HTR-8/SVneo (cell line): Measurements from ENCODE around the gene RUNX1.
"Not testable (repeated sequence)": the region's sequence is repeated elsewhere in the genome, so short reads cannot be mapped to it uniquely, and the experiment has no call there.

Source experiments
- DNase-seq: peaks from one replicate; pipeline ENCODE4 v3.0.0; 2011; ENCODE audit warnings: low spot score, mixed read lengths; ENCODE audit not compliant: insufficient read length
- FAIRE-seq: peaks from 2 replicates; lab custom pipeline; 2011; peaks lifted over from hg19 to GRCh38; lab: Jason Lieb, UNC

Gene RUNX1

DNA sequence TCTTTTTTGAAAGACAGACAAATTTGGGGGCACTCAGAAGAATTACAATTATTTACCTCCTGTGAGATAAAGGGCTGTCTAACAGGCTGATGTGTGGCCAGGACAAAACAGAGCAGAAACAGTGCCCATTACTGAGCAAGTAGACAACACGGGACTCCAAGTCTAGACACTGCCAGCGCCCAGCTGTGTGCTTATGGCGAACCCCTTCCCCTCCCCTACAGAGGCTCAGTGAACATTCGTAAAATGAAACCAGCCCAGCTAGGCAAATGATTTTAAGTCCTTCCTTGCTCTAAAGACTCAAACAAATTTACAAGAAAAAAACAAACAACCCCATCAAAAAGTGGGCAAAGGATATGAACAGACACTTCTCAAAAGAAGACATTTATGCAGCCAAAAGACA lies 91.1 kb downstream of the RUNX1 start:
- no peak for DNase-seq
- FAIRE-seq = no peak

GRCh38 chr21:34956416-34957316 lies 92.4 kb downstream of the RUNX1 start:
- DNase-seq = no peak
- no peak for FAIRE-seq

- DNase-seq (no peak), FAIRE-seq (no peak)
These were observed 95.2 kb downstream of the RUNX1 start for GRCh38 chr21:34953950-34954349.

GRCh38 chr21:34952701-34953100 lies 96.4 kb downstream of the RUNX1 start:
- FAIRE-seq (no peak), DNase-seq (no peak)

DNA sequence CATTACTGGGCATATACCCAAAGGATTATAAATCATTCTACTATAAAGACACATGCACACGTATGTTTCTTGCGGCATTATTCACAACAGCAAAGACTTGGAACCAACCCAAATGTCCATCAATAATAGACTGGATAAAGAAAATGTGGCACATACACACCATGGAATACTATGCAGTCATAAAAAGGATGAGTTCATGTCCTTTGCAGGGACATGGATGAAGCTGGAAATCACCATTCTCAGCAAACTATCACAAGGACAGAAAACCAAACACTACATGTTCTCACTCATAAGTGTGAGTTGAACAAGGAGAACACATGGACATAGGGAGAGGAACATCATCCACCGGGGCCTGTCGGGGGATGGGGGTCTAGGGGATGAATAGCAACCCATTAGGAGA lies 97.2 kb downstream of the RUNX1 start:
- not testable (repeated sequence) for FAIRE-seq, DNase-seq

DNA sequence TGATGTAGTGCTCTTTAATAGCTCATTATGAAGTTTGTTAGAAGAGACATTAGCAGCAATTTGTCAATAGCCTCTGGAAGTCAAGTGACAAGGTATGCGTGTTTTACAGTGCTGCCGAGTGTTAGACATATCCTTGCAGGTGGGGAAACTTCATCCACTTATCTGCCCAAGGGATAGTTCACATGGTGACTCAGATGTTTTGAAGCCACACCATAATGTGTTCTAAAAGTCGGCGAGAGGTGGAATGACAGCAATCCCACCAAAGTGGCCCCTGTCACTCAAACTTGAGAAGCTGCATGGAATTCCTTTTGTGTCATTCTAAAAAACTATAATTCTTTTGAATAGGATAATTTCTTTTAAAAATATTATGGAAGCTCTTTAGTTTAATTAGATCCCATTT lies 98.1 kb downstream of the RUNX1 start:
- no peak for DNase-seq
- no peak for FAIRE-seq

- DNase-seq (no peak), FAIRE-seq (peak; percentile 20)
These were observed 99.6 kb downstream of the RUNX1 start for GRCh38 chr21:34949499-34949898.

DNA sequence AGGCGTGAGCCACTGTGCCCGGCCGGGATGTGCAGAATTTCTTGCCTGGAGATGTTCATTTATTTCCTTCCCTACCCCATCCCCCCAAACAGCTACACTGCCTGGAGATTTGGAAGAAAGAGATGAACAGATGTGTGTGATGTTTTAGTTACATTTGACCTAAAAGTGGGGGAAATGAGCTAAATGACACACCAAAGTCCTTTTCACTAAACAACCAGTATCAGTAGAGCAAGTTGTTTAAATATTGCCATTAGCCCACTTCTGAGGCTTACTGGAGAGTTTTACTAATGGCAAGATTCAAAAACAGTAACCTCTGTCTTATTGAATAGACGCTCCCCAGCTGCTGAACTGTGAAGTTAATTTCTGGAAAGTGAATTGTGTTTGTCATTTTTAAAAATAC lies 100.1 kb downstream of the RUNX1 start:
- no peak for FAIRE-seq

DNA sequence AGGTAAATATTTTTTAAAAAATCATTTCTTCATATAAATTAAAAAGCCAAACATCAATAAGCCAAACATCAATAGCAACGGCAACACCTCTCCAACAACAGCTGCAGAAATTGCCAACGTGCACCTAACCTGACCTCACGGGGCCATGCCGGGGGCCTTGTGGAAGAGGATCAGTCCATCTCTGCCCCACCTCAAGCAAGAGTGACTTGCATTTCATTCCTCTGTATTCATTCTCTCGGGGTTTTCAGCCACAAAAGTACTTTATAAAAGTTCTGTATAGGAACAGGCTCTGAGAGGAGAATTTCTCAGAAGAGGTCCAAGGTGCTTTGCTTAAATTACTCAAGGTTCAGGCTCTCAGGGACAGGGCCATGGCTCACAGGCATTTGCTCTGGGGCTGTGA lies 100.9 kb downstream of the RUNX1 start:
- no peak for FAIRE-seq
- no peak for DNase-seq

More for the DNA sequence above, 100.1 kb downstream of the RUNX1 start:
- DNase-seq = no peak

DNA sequence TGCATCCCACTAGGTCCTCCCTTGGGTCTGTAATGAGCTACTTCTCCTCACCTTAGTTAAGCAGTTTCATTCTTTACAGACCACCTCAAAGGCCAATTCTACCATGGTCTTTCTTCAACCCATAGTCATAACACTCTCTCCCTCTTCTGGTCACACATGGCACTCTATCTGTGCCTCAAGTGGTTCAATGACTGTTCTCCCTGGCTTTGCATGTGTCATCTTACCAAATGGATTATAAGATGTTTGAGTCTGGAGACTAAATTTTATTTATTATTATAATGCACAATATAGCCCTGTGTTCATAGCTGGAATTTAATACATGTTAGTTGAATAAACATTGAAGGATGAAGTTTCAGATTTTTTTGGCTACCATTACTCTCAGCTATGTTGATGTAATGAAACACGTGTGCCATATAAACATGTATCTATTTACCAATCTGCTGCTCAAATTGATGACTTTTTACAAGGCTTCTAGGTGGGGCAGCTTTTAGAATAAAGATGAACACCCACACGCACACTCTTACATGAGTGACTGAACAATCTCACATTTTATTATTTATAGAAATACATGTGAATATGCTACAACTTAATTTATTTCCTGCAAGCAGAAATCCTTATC lies 102.1 kb downstream of the RUNX1 start:
- FAIRE-seq (no peak), DNase-seq (no peak)

GRCh38 chr21:34946385-34946840 lies 102.7 kb downstream of the RUNX1 start:
- no peak for FAIRE-seq
- no peak for DNase-seq

GRCh38 chr21:34945288-34945687 lies 103.8 kb downstream of the RUNX1 start:
- FAIRE-seq (no peak), DNase-seq (no peak)

- FAIRE-seq = no peak
- no peak for DNase-seq
These were observed 104.9 kb downstream of the RUNX1 start for GRCh38 chr21:34944015-34944755.

DNA sequence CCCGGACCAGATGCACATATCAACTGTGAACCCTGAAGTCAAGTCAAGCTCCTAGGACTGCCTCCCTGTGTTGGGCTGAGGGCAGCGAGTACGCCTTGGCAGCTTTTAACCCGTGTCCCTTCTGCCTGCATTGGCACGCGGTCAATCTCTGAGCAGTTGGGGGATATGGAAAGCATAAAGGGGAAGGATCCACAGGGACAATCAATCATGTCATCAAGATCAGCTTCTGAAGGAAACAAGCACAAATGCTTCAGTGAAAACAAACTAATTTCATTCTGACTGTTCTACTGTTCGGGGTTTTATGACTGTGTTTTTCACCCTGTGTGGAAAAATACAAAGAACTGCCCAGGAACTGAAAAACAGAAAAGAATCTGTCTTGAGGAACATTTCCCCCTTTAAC lies 106.2 kb downstream of the RUNX1 start:
- DNase-seq (no peak), FAIRE-seq (no peak)

DNA sequence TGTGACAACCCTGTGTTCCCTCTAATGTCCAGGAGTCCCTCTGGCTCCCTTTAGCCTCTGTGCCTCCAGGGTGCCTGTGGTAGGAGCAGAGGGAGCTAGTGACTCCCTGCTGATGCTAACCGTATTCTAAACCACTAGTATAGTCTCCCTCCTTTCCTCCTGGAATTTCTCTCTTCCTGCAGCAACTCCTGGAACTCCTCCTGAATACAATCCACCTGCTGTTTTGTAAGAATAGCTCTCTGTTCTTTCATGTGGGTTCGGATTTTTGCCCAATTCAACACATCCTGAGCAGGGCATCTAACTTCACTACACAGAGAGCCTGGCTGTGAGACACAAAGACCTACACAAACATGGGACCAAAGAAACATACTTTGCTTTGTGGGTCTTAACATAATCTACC lies 107.9 kb downstream of the RUNX1 start:
- DNase-seq (no peak), FAIRE-seq (no peak)

DNA sequence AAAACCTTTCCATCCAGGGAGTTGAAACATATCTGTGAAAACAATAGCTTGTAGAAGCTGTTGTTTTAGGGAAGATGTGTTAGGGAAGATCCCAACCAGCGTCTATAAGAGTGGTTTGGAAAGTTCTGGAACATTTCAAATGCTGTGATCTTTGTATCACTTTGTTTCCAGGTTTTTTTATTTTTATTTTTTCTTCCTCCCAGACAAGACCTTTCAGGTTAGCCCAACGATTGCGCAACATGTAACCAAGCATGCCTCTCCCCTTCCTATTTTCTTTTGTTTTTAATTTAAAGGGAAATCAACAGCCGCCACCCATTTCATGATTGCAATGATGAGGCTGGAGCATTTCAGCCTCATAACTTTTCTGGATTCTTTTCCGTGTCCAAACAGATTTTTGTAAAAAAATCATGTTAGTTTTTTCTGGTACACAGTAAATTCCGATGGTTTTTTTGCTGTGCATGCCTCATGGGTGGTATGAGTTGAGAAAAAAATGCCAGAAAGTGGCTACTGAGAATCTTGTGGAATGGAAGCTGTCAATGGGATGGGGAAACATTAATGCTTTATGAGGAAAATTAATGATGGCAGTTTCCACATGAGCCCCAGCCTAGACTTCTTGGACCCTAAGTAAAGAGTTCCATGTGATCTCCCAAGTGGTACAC lies 109.3 kb downstream of the RUNX1 start:
- DNase-seq (no peak), FAIRE-seq (no peak)

- FAIRE-seq (no peak), DNase-seq (no peak)
These were observed 110.9 kb downstream of the RUNX1 start for GRCh38 chr21:34938089-34938764.

DNA sequence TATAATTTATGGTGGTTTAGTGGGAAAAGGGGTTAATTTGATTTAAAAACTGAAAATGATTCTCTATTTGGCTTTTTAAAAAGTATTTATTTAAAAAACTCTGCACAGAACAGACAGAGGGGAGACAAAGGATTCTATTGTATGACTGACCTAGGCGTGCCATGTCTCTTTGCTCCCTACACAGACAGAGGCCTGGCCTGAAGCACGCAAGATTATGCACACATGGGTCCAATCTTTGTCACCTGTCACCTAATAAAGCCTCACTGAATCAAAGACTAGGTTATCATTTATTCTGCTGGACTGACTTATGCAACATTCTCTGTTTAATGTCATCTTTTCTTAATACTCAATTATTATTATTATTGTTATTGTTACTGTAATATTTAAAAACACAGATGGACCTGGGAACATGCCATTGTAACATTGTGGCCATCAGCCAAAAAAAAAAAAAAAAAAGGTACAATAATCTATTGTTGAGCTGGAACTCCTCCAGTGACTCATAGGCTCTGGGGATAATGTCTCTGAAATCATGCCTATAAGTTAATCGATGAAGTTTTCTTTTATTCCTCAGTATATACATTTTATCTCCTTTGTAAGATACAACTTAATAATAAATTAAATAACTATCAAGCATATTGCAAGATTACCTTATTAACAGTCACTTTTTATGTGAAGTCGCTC lies 112.1 kb downstream of the RUNX1 start:
- FAIRE-seq (no peak), DNase-seq (no peak)

GRCh38 chr21:34936371-34936789 lies 112.7 kb downstream of the RUNX1 start:
- no peak for DNase-seq
- FAIRE-seq = no peak
